ENCODE measurements around the gene SFR1. TPM values are rescaled to one million over a fixed set of nuclear protein-coding genes. Genes with fewer than 3 reads are reported as not detected.
A peak's percentile ranks its signal among the peaks of the same experiment; 100 is the strongest.

Gene SFR1
- polyA plus RNA-seq, 3 donors, result 6.4 to 18.1 (median 16.9) TPM

GRCh38 chr10:104084482-104085142, 37.4 kb upstream of the SFR1 start:
- H3K4me1 Mint-ChIP-seq, result no peaks in the 10 kb centered on the region
- no peaks in the 10 kb centered on the region for H3K4me1 ChIP-seq (ENCODE audit: control insufficient read depth in 1 of 2, insufficient read depth in 2 of 2, low read length in 2 of 2)

GRCh38 chr10:104085801-104086400, 36.1 kb upstream of the SFR1 start, which contains the start of gene COL17A1:
Gene COL17A1, minus strand, starts transcription at chr10:104085880. Its CDS starts 5,207 bp downstream, at chr10:104080673.
- H3K27me3 Mint-ChIP-seq (ENCODE audit: low read depth in 3 of 3), result peaks cover 0 to 5% (median 2%) of the 10 kb centered on the region in 3 donors
- H3K4me3 ChIP-seq (replicated peaks in 1 of 3; ENCODE audit: low read depth in 2 of 3, low read length in 3 of 3), result no peak within 1 kb of the TSS
- WGBS (ENCODE audit: insufficient coverage), result 44% methylated on average over 1 of the region's 3 CpGs
- no peaks in the 10 kb centered on the region for H4K20me1 ChIP-seq (ENCODE audit: insufficient read depth, low read length)
- no peak within 1 kb of the TSS for H3K27ac Mint-ChIP-seq
- H3K4me1 ChIP-seq (ENCODE audit: control insufficient read depth in 1 of 2, insufficient read depth in 2 of 2, low read length in 2 of 2), result no peaks in the 10 kb centered on the region
- H3K9me3 ChIP-seq (replicated peaks in 1 of 2; ENCODE audit: control insufficient read depth in 1 of 2, insufficient read depth in 1 of 2, low read length in 2 of 2), result no peaks in the 10 kb centered on the region
- no peaks in the 10 kb centered on the region for H3K36me3 ChIP-seq (replicated peaks in 1 of 2; ENCODE audit: control insufficient read depth in 1 of 2, insufficient read depth in 2 of 2, low read length in 2 of 2)
- H3K4me1 Mint-ChIP-seq, result no peaks in the 10 kb centered on the region
- no peak for DNase-seq
- H3K4me2 ChIP-seq (replicated peaks; ENCODE audit: extremely low read depth, low read length, poor library complexity, severe bottlenecking), result no peak within 1 kb of the TSS
- no peak within 1 kb of the TSS for H3K9ac ChIP-seq (ENCODE audit: insufficient read depth, low read length, poor library complexity, severe bottlenecking)
- H3K36me3 Mint-ChIP-seq, result no peaks in the 10 kb centered on the region
- H3K27me3 ChIP-seq (ENCODE audit: control insufficient read depth in 2 of 2, insufficient read depth in 2 of 2, low read length in 2 of 2), result no peaks in the 10 kb centered on the region
- no peak within 1 kb of the TSS for H3K4me3 Mint-ChIP-seq
- no peaks in the 10 kb centered on the region for H3K79me2 ChIP-seq (ENCODE audit: insufficient read depth, low read length)
- peak within 1 kb of the TSS; percentile 17 for H2AFZ ChIP-seq (ENCODE audit: insufficient read depth, low read depth, low read length, poor library complexity, severe bottlenecking)
- no peak for TF ChIP-seq CTCF (IDR thresholded peaks at IDR 0.05)
- intact Hi-C loops (cut with micrococcal nuclease), result no loop called here
- H3K9me3 Mint-ChIP-seq, result no peaks in the 10 kb centered on the region
- H3K27ac ChIP-seq (ENCODE audit: low read depth in 1 of 2, low read length in 2 of 2), result no peak within 1 kb of the TSS

More at GRCh38 chr10:104084482-104085142, 37.4 kb upstream of the SFR1 start:
- no peak for TF ChIP-seq CTCF (IDR thresholded peaks at IDR 0.05)
- no CpG with 5 or more reads among the region's 5 CpGs for WGBS (ENCODE audit: insufficient coverage)
- Mint-ChIP-seq H3K9me3 (no peaks in the 10 kb centered on the region), H3K27me3 (ENCODE audit: low read depth in 3 of 3) (peaks cover under 1 to 5% (median 2%) of the 10 kb centered on the region in 3 donors), H3K36me3 (no peaks in the 10 kb centered on the region), H3K27ac (no peak overlapping the region), H3K4me3 (no peak overlapping the region)
- no peak for DNase-seq
- no peak overlapping the region for H2AFZ ChIP-seq (ENCODE audit: insufficient read depth, low read depth, low read length, poor library complexity, severe bottlenecking)
- no peaks in the 10 kb centered on the region for H3K36me3 ChIP-seq (replicated peaks in 1 of 2; ENCODE audit: control insufficient read depth in 1 of 2, insufficient read depth in 2 of 2, low read length in 2 of 2)
- no peak overlapping the region for H3K4me2 ChIP-seq (replicated peaks; ENCODE audit: extremely low read depth, low read length, poor library complexity, severe bottlenecking)
- H3K9me3 ChIP-seq (replicated peaks in 1 of 2; ENCODE audit: control insufficient read depth in 1 of 2, insufficient read depth in 1 of 2, low read length in 2 of 2), result no peaks in the 10 kb centered on the region
- H4K20me1 ChIP-seq (ENCODE audit: insufficient read depth, low read length), result no peaks in the 10 kb centered on the region
- no peaks in the 10 kb centered on the region for H3K27me3 ChIP-seq (ENCODE audit: control insufficient read depth in 2 of 2, insufficient read depth in 2 of 2, low read length in 2 of 2)
- H3K9ac ChIP-seq (ENCODE audit: insufficient read depth, low read length, poor library complexity, severe bottlenecking), result no peak overlapping the region
- H3K27ac ChIP-seq (ENCODE audit: low read depth in 1 of 2, low read length in 2 of 2), result no peak overlapping the region
- no peaks in the 10 kb centered on the region for H3K79me2 ChIP-seq (ENCODE audit: insufficient read depth, low read length)
- intact Hi-C loops (cut with micrococcal nuclease), result no loop called here
- H3K4me3 ChIP-seq (replicated peaks in 1 of 3; ENCODE audit: low read depth in 2 of 3, low read length in 3 of 3), result no peak overlapping the region
